ENCODE measurements around the gene PAPPA. TPM values are rescaled to one million over a fixed set of nuclear protein-coding genes. Genes with fewer than 3 reads are reported as not detected.

The PAPPA gene
- total RNA-seq, 1 experiment from 2014 or later, result 0.17 TPM

DNA sequence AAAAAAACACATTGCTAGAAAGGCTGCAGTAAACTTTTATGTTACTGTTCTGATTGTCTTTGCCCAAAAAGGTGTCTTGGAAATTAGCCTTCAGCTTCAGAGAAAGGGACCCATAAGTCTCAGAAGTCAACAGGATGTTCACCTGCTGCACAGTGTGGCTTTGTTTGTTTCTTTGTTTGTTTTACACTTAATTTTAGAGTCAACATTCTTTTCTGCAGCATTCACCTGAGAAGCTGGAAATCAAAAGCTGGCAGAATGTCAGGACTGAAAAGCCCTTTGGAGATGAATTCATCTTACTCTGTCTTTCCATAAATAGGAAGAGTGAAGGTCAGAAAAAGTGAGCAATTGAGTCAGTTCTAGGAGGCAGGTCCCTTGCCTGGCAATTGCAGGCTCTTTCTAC, 170.0 kb downstream of the PAPPA start:
- no peak overlapping the region for H2BK5ac ChIP-seq (ENCODE audit: insufficient read length, low read length)
- peaks cover 14% of the 10 kb centered on the region for H3K27me3 Mint-ChIP-seq (ENCODE audit: low read depth)
- H3K4me2 ChIP-seq (ENCODE audit: insufficient read depth, insufficient read length, low read length), result no peak overlapping the region
- H3K27ac Mint-ChIP-seq, result no peak overlapping the region
- no peak overlapping the region for H4K5ac ChIP-seq (ENCODE audit: insufficient read length, low read depth, low read length)
- H2AFZ ChIP-seq (ENCODE audit: low read length), result no peak overlapping the region
- H3K36me3 Mint-ChIP-seq (ENCODE audit: insufficient read depth in 1 of 3, low read depth in 3 of 3), result no peaks in the 10 kb centered on the region
- H3K4me3 Mint-ChIP-seq, result no peak overlapping the region
- H3K56ac ChIP-seq (ENCODE audit: insufficient read length, low read depth, low read length), result no peak overlapping the region
- TF ChIP-seq, protein P1, sequence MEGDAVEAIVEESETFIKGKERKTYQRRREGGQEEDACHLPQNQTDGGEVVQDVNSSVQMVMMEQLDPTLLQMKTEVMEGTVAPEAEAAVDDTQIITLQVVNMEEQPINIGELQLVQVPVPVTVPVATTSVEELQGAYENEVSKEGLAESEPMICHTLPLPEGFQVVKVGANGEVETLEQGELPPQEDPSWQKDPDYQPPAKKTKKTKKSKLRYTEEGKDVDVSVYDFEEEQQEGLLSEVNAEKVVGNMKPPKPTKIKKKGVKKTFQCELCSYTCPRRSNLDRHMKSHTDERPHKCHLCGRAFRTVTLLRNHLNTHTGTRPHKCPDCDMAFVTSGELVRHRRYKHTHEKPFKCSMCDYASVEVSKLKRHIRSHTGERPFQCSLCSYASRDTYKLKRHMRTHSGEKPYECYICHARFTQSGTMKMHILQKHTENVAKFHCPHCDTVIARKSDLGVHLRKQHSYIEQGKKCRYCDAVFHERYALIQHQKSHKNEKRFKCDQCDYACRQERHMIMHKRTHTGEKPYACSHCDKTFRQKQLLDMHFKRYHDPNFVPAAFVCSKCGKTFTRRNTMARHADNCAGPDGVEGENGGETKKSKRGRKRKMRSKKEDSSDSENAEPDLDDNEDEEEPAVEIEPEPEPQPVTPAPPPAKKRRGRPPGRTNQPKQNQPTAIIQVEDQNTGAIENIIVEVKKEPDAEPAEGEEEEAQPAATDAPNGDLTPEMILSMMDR (conservative IDR thresholded peaks at IDR 0.05), result no peak
- no peak overlapping the region for H2BK120ac ChIP-seq (ENCODE audit: low read depth, low read length, poor library complexity, severe bottlenecking)
- H2BK15ac ChIP-seq (ENCODE audit: low read depth, low read length), result no peak overlapping the region
- peaks cover 37 to 43% of the 10 kb centered on the region in 2 experiments for H3K4me1 Mint-ChIP-seq
- H3K23me2 ChIP-seq (ENCODE audit: insufficient read length, low read depth, low read length, poor library complexity, severe bottlenecking), result no peaks in the 10 kb centered on the region
- no peak overlapping the region for H2BK20ac ChIP-seq (ENCODE audit: low read depth, low read length, poor library complexity, severe bottlenecking)
- no peak overlapping the region for H3K27ac ChIP-seq (ENCODE audit: insufficient read length, low read depth, low read length)
- no peak overlapping the region for H3K23ac ChIP-seq (ENCODE audit: insufficient read length, low read depth, low read length)
- no peak for DNase-seq
- H4K20me1 ChIP-seq (ENCODE audit: control insufficient read depth, insufficient read depth, insufficient read length), result no peaks in the 10 kb centered on the region
- H3K27me3 ChIP-seq (ENCODE audit: insufficient read depth, low read length), result no peaks in the 10 kb centered on the region
- H3K14ac ChIP-seq (ENCODE audit: insufficient read depth, low read length), result no peak overlapping the region
- H3K79me1 ChIP-seq (ENCODE audit: insufficient read depth, low read depth, low read length, poor library complexity, severe bottlenecking), result no peaks in the 10 kb centered on the region
- no peak overlapping the region for H2BK12ac ChIP-seq (ENCODE audit: insufficient read length, low read depth, low read length)
- H3K9ac ChIP-seq (ENCODE audit: extremely low read depth, insufficient read length, low read length), result no peak overlapping the region
- H4K8ac ChIP-seq (replicated peaks; ENCODE audit: insufficient read length, low read depth, low read length), result no peak overlapping the region
- H3K4ac ChIP-seq (ENCODE audit: low read depth, low read length), result no peak overlapping the region
- H3K18ac ChIP-seq (ENCODE audit: insufficient read length, low read depth, low read length), result no peak overlapping the region
- no peak overlapping the region for H2AK5ac ChIP-seq (ENCODE audit: insufficient read length, low read length)
- H3K79me2 ChIP-seq (ENCODE audit: insufficient read depth, low read length), result no peaks in the 10 kb centered on the region
- H3K9me3 Mint-ChIP-seq, result peaks cover 0 to 3% of the 10 kb centered on the region in 2 experiments; a peak in 2 of 5 replicates
- H4K91ac ChIP-seq (ENCODE audit: insufficient read length, low read depth, low read length), result no peak overlapping the region
- H3T11ph ChIP-seq (ENCODE audit: low read length), result no peak overlapping the region
- no peaks in the 10 kb centered on the region for H3K9me3 ChIP-seq (ENCODE audit: control insufficient read depth, low read depth, low read length)
- H3K4me1 ChIP-seq (ENCODE audit: insufficient read depth, low read length), result peaks cover 5% of the 10 kb centered on the region

All from H9 (cell line).